HepG2 (cell line): ENCODE results near the gene GRB2. TPM values are rescaled to one million over a fixed set of nuclear protein-coding genes. Genes with fewer than 3 reads are reported as not detected.
A peak's percentile ranks its signal among the peaks of the same experiment; 100 is the strongest.

Experiments used
- ATAC-seq: fragments of 200-7000 bp; cut with Tn5 transposase; 3 replicates; pipeline ENCODE4 v1.9.1; 2020; ENCODE audit warnings: mild to moderate bottlenecking, moderate library complexity
- BruUV-seq: library from RNA; stranded (reverse); fragments of 400-500 nt; replicated peaks from 2 replicates; lab custom pipeline; 2021; lab: Mats Ljungman, UMichigan
- CTCF ChIA-PET: fragments of 300-600 bp; formaldehyde crosslinking; extraction: SDS; loops from one replicate; lab custom pipeline; 2021; ENCODE audit warnings: low total read pairs, inconsistent platforms, low intra/inter-chr PET ratio; lab: Yijun Ruan, JAX
- POLR2A ChIA-PET: fragments of 350-600 bp; sonication (Branson Sonifier 250); formaldehyde crosslinking; loops from one replicate; lab custom pipeline; 2020; ENCODE audit warnings: antibody characterized with exemption, inconsistent platforms; lab: Yijun Ruan, JAX
- DNase-seq: peaks from one replicate; pipeline ENCODE4 v3.0.0-alpha.2; 2015; ENCODE audit warnings: low spot score
- FAIRE-seq: peaks from 3 replicates; lab custom pipeline; 2011; peaks lifted over from hg19 to GRCh38; lab: Jason Lieb, UNC
- H2AFZ ChIP-seq: one replicate; pipeline ENCODE4 v1.6.1; 2011; ENCODE audit warnings: low read length, inconsistent platforms
- H3K27ac ChIP-seq: fragments of 300-600 bp; 3 replicates; pipeline ENCODE4 v1.8.0; 2011; ENCODE audit warnings: mixed run types, mild to moderate bottlenecking, mixed read lengths, low read length, inconsistent platforms; ENCODE audit not compliant: insufficient read depth; ENCODE audit errors: extremely low read length
- H3K27me3 ChIP-seq, 2 experiments: fragments of 200-600 bp in 1 of 2; 2 replicates in 1 of 2; 3 replicates in 1 of 2; pipeline versions ENCODE4 v1.6.0 to v1.8.0; 2011; ENCODE audit warnings: low read length in 2 of 2, mild to moderate bottlenecking in 2 of 2, moderate library complexity in 2 of 2, inconsistent platforms in 1 of 2; ENCODE audit not compliant: insufficient read depth in 2 of 2, control insufficient read depth in 1 of 2
- H3K36me3 ChIP-seq, 2 experiments: fragments of 200-600 bp in 1 of 2; replicated peaks in 1 of 2; 2 replicates in 1 of 2; 3 replicates in 1 of 2; pipeline versions ENCODE4 v1.5.1 to v1.8.0; 2011; ENCODE audit warnings: low read length in 2 of 2, inconsistent platforms in 1 of 2; ENCODE audit not compliant: insufficient read depth in 2 of 2, control insufficient read depth in 1 of 2
- H3K4me1 ChIP-seq: 2 replicates; pipeline ENCODE4 v1.5.1; 2012; ENCODE audit warnings: low read length, inconsistent platforms; ENCODE audit not compliant: insufficient read depth
- H3K4me2 ChIP-seq: 2 replicates; pipeline ENCODE4 v1.6.0; 2011; ENCODE audit warnings: low read depth, low read length, inconsistent platforms
- H3K4me3 ChIP-seq, 3 experiments: fragments of 200-600 bp in 1 of 3; sonication (generic), shearing (Covaris generic) in 1 of 3; replicated peaks in 1 of 3; 2 replicates each; pipeline ENCODE4 v1.5.1; 2011 to 2016; ENCODE audit warnings: low read length in 3 of 3, inconsistent platforms in 2 of 3, low read depth in 2 of 3, mild to moderate bottlenecking in 2 of 3, control low read depth in 1 of 3, mixed read lengths in 1 of 3; ENCODE audit not compliant: insufficient read depth in 1 of 3
- H3K79me2 ChIP-seq: one replicate; pipeline ENCODE4 v1.6.1; 2011; ENCODE audit warnings: low read length, inconsistent platforms; ENCODE audit not compliant: insufficient read depth
- H3K9ac ChIP-seq: 2 replicates; pipeline ENCODE4 v1.6.0; 2011; ENCODE audit warnings: mild to moderate bottlenecking, low read depth, low read length, inconsistent platforms; ENCODE audit not compliant: insufficient read depth
- H3K9me3 ChIP-seq: 2 replicates; pipeline ENCODE4 v1.5.1; 2012; ENCODE audit warnings: mild to moderate bottlenecking, low read length
- H4K20me1 ChIP-seq: 2 replicates; pipeline ENCODE4 v1.6.0; 2011; ENCODE audit warnings: inconsistent platforms, mild to moderate bottlenecking, low read length, moderate library complexity; ENCODE audit not compliant: insufficient read depth
- CBX1 ChIP-seq: IDR thresholded peaks from one replicate; pipeline ENCODE4 v1.6.1; 2016; ENCODE audit warnings: antibody characterized with exemption, low read depth
- HNF1B ChIP-seq: sonication (generic); formaldehyde crosslinking; IDR thresholded peaks from 2 replicates; pipeline ENCODE4 v1.5.1; 2020; ENCODE audit warnings: mild to moderate bottlenecking, moderate library complexity, missing genetic modification reagents
- JDP2 ChIP-seq: sonication (generic); formaldehyde crosslinking; IDR thresholded peaks from 2 replicates; pipeline ENCODE4 v1.8.1; 2022; ENCODE audit warnings: missing genetic modification reagents, borderline replicate concordance
- KLF12 ChIP-seq: sonication (generic); formaldehyde crosslinking; IDR thresholded peaks from 2 replicates; pipeline ENCODE4 v1.4.0; 2020; ENCODE audit warnings: missing genetic modification reagents, borderline replicate concordance
- RARG ChIP-seq: sonication (generic); formaldehyde crosslinking; IDR thresholded peaks from 2 replicates; pipeline ENCODE4 v1.4.0; 2020; ENCODE audit warnings: low read depth, mild to moderate bottlenecking, missing genetic modification reagents
- STAG1 ChIP-seq: sonication (generic); formaldehyde crosslinking; IDR thresholded peaks from 2 replicates; pipeline ENCODE4 v1.4.0; 2020; ENCODE audit warnings: missing genetic modification reagents
- ZBTB21 ChIP-seq: sonication (generic); formaldehyde crosslinking; IDR thresholded peaks from 2 replicates; pipeline ENCODE4 v1.4.0; 2020; ENCODE audit warnings: missing genetic modification reagents
- ZHX2 ChIP-seq, 2 experiments: sonication (generic) in 1 of 2; formaldehyde crosslinking in 1 of 2; IDR thresholded peaks; 2 replicates each; pipeline versions ENCODE4 v1.6.1 to v1.9.0; 2014 to 2022; ENCODE audit warnings: antibody characterized with exemption in 1 of 2, borderline replicate concordance in 1 of 2, inconsistent platforms in 1 of 2, low read depth in 1 of 2, missing genetic modification reagents in 1 of 2
- ZNF20 ChIP-seq: sonication (generic); formaldehyde crosslinking; IDR thresholded peaks from 2 replicates; pipeline ENCODE4 v1.4.0; 2020; ENCODE audit warnings: mild to moderate bottlenecking, moderate library complexity, missing genetic modification reagents
- ZNF33A ChIP-seq: sonication (generic); formaldehyde crosslinking; IDR thresholded peaks from 2 replicates; pipeline ENCODE4 v1.5.1; 2020; ENCODE audit warnings: missing genetic modification reagents, mild to moderate bottlenecking, moderate library complexity, borderline replicate concordance
- ZNF639 ChIP-seq: conservative IDR thresholded peaks from 2 replicates; pipeline ENCODE4 v1.6.1; 2018; ENCODE audit warnings: missing genetic modification reagents
- ZSCAN21 ChIP-seq: sonication (generic); formaldehyde crosslinking; IDR thresholded peaks from 2 replicates; pipeline ENCODE4 v1.8.0; 2022; ENCODE audit warnings: mild to moderate bottlenecking, missing genetic modification reagents, moderate library complexity, borderline replicate concordance
- WGBS: methylation state at CpG from one replicate; pipeline ENCODE4 v1.1.6; 2017; ENCODE audit warnings: low lambda C conversion rate; 5-methylcytosine and 5-hydroxymethylcytosine counted together
- in situ Hi-C: cut with HindIII; loops from 2 replicates; pipeline ENCODE4 v1.10.0; 2017; ENCODE audit warnings: low pct_unique_long_range_greater_than_20kb; ENCODE audit not compliant: extremely low pct_ligation_motif_present
- intact Hi-C: fragments of 100-400 bp; cut with micrococcal nuclease; formaldehyde crosslinking; loops from one replicate; pipeline ENCODE4 v1.10.0; 2022; ENCODE audit not compliant: unreplicated experiment
- polyA plus RNA-seq, 8 experiments: library from polyadenylated mRNA; depleted of rRNA in 3 of 8; stranded (reverse) in 7 of 8; unstranded in 1 of 8; fragments of >200 nt; fragmentation: Illumina TruSeq in 4 of 8; extraction: Trizol in 4 of 8; gene quantifications; 2 replicates each; pipeline versions ENCODE4 v1.2.1 to v1.2.3, GENCODE V29; 2011 to 2016; ENCODE audit warnings: low read depth in 4 of 8, missing spikeins in 1 of 8, mixed read lengths in 1 of 8; ENCODE audit not compliant: insufficient read depth in 1 of 8
- total RNA-seq, 5 experiments: library from RNA; depleted of rRNA; stranded (reverse); fragments of >200 nt; fragmentation: Illumina TruSeq; extraction: Trizol; gene quantifications; 2 replicates each; pipeline ENCODE4 v1.2.3, GENCODE V29; 2016; ENCODE audit warnings: low read depth in 1 of 5

Gene GRB2
- total and polyA plus RNA-seq, 2 of the 13 experiments (the other 11 are each of a cell fraction or from before 2014, with no cell fraction given), result 84.6 to 92.3 TPM

GRCh38 chr17:75406222-75406615 lies 741 bp upstream of the GRB2 start (continued):
- TF ChIP-seq ZNF639 (CRISPR knock-in tag), result 0 out of 2 replicates have a peak, but pooled peaks have one; percentile 5
- no peak for TF ChIP-seq STAG1
- no peak for TF ChIP-seq RARG (CRISPR knock-in tag)
- 0 out of 2 replicates have a peak, but pooled peaks have one; percentile 14 for TF ChIP-seq ZSCAN21 (CRISPR knock-in tag)
- peak; percentile 9 for TF ChIP-seq HNF1B (CRISPR knock-in tag)

- intact Hi-C loops (loop anchor here (1.0 to 2.0 kb wide), 5 partner anchors 22 to 134 kb away; partner anchors contain the start of genes MIF4GD and SLC25A19), in situ Hi-C loops (no loop called here)
- Histone ChIP-seq H3K9ac (peak overlapping the region; percentile 99), H3K79me2 (peaks cover 52% of the 10 kb centered on the region), H3K4me3 (peak overlapping the region; percentile 73 to 99 (median 96)), H3K9me3 (no peaks in the 10 kb centered on the region), H3K36me3 (peaks cover 2 to 5% of the 10 kb centered on the region in 2 experiments; a peak in 2 of 5 replicates), H3K4me1 (peaks cover 62% of the 10 kb centered on the region), H3K4me2 (peak overlapping the region; percentile 85), H2AFZ (no peak overlapping the region), H3K27me3 (no peaks in the 10 kb centered on the region; a peak in 1 of 5 replicates), H3K27ac (peak overlapping the region; percentile 87), H4K20me1 (peaks cover 23% of the 10 kb centered on the region)
- CTCF ChIA-PET, result interaction anchor here (0.9 to 2.2 kb wide), 4 partner anchors 10 to 115 kb away, joined by 3 to 55 read pairs (median 5); partner anchors contain the start of gene SLC25A19
- DNase-seq (no peak), FAIRE-seq (no peak), ATAC-seq (peak; percentile 60)
- 2% methylated on average over 17 of the region's 37 CpGs for WGBS
- POLR2A ChIA-PET, result interaction anchor here (1.0 to 3.3 kb wide), 19 partner anchors 10 to 380 kb away, joined by 3 to 51 read pairs (median 5); partner anchors contain the start of genes GGA3, MIF4GD, MRPS7 and SLC25A19
- no TSS peak for BruUV-seq
- TF ChIP-seq JDP2 (CRISPR knock-in tag) (no peak), CBX1 (no peak), ZBTB21 (no peak), ZNF33A (CRISPR knock-in tag) (peak; percentile 52; the same call in 1 of the 2 replicates), KLF12 (CRISPR knock-in tag) (no peak), ZNF20 (CRISPR knock-in tag) (peak; percentile 71; the same call in 1 of the 2 replicates), ZHX2 (IDR thresholded peaks at IDR 0.05; ENCODE audit: low read depth) (no peak), ZHX2 (CRISPR knock-in tag; IDR thresholded peaks at IDR 0.05; ENCODE audit: borderline replicate concordance) (no peak)
These were observed 630 bp downstream of the GRB2 start for GRCh38 chr17:75404731-75405364.
